Naive B cell (primary cell): Measurements from ENCODE around the gene WDR47. TPM values are rescaled to one million over a fixed set of nuclear protein-coding genes. Genes with fewer than 3 reads are reported as not detected.
"Not testable (repeated sequence)": the region's sequence is repeated elsewhere in the genome, so short reads cannot be mapped to it uniquely, and the experiment has no call there.

Experiments
- ATAC-seq, 2 donors: fragments of 150-1000 bp; cut with Tn5 transposase; 2 replicates each; pipeline ENCODE4 v1.10.0; 2021; ENCODE audit warnings: low read depth in 2 of 2, mild to moderate bottlenecking in 2 of 2, moderate library complexity in 2 of 2
- DNase-seq: peaks from one replicate; pipeline ENCODE4 v3.0.0; 2022
- H3K27ac Mint-ChIP-seq, 6 donors: one replicate each; pipeline ENCODE4 v1.8.0; 2020 to 2022; ENCODE audit warnings: mild to moderate bottlenecking in 6 of 6, mixed read lengths in 6 of 6, moderate library complexity in 5 of 6, inconsistent platforms in 2 of 6
- H3K27me3 Mint-ChIP-seq, 3 donors: one replicate each; pipeline ENCODE4 v1.8.0; 2021 to 2022; ENCODE audit warnings: mixed read lengths in 3 of 3, mild to moderate bottlenecking in 1 of 3
- H3K36me3 Mint-ChIP-seq, 2 donors: one replicate each; pipeline ENCODE4 v1.8.0; 2020 to 2022; ENCODE audit warnings: mixed read lengths in 2 of 2, inconsistent platforms in 1 of 2, mild to moderate bottlenecking in 1 of 2
- H3K4me1 Mint-ChIP-seq, 3 donors: one replicate each; pipeline ENCODE4 v1.8.0; 2020 to 2022; ENCODE audit warnings: mixed read lengths in 3 of 3, inconsistent platforms in 1 of 3, mild to moderate bottlenecking in 1 of 3, moderate library complexity in 1 of 3
- H3K4me3 Mint-ChIP-seq, 8 donors: one replicate each; pipeline ENCODE4 v1.8.0; 2020 to 2022; ENCODE audit warnings: mild to moderate bottlenecking in 8 of 8, mixed read lengths in 8 of 8, moderate library complexity in 8 of 8, inconsistent platforms in 2 of 8
- H3K9me3 Mint-ChIP-seq, 7 donors: one replicate each; pipeline ENCODE4 v1.8.0; 2020 to 2022; ENCODE audit warnings: mixed read lengths in 7 of 7, mild to moderate bottlenecking in 5 of 7, inconsistent platforms in 2 of 7, moderate library complexity in 1 of 7
- polyA plus RNA-seq, 6 donors: library from polyadenylated mRNA; unstranded; fragments of 300-500 nt; fragmentation: Illumina TruSeq; gene quantifications; one replicate each; pipeline ENCODE4 v1.2.3, GENCODE V29; 2021; ENCODE audit warnings: low read depth in 6 of 6

The WDR47 gene
- polyA plus RNA-seq, 6 donors from 2014 or later: 3.4 to 8.7 (median 6.5) TPM

GRCh38 chr1:109075531-109076490 lies 33.9 kb upstream of the WDR47 start, which contains the start of gene TAF13:
Gene TAF13 (minus strand): TSS chr1:109076003. CDS start chr1:109075947, 56 bp downstream.
- DNase-seq (peak; percentile 92), ATAC-seq (peak; percentile 98)
- H3K27ac Mint-ChIP-seq: peak within 1 kb of the TSS; percentile 97 to 99 (median 99)
- no peaks in the 10 kb centered on the region for H3K9me3 Mint-ChIP-seq
- peaks cover 0 to 7% of the 10 kb centered on the region in 2 donors for H3K36me3 Mint-ChIP-seq
- H3K4me3 Mint-ChIP-seq: peak within 1 kb of the TSS; percentile 95 to 99 (median 98)
- H3K27me3 Mint-ChIP-seq: peaks cover 0 to 6% (median 4%) of the 10 kb centered on the region in 3 donors
- H3K4me1 Mint-ChIP-seq: peaks cover 11 to 21% (median 14%) of the 10 kb centered on the region in 3 donors

GRCh38 chr1:109069294-109069693 lies 27.4 kb upstream of the WDR47 start:
- no peak for ATAC-seq
- Mint-ChIP-seq H3K4me1 (peaks cover 3 to 5% (median 3%) of the 10 kb centered on the region in 3 donors), H3K27me3 (no peaks in the 10 kb centered on the region), H3K36me3 (peaks cover 0 to 8% of the 10 kb centered on the region in 2 donors), H3K4me3 (no peak overlapping the region), H3K9me3 (no peaks in the 10 kb centered on the region), H3K27ac (no peak overlapping the region)
- no peak for DNase-seq

- Mint-ChIP-seq H3K9me3 (no peaks in the 10 kb centered on the region), H3K4me3 (no peak overlapping the region), H3K27ac (no peak overlapping the region), H3K27me3 (no peaks in the 10 kb centered on the region), H3K4me1 (peaks cover 0 to 4% (median 0%) of the 10 kb centered on the region in 3 donors), H3K36me3 (peaks cover 0 to 8% of the 10 kb centered on the region in 2 donors)
- ATAC-seq (no peak), DNase-seq (no peak)
Observed at GRCh38 chr1:109067883-109068282, 26.0 kb upstream of the WDR47 start.

GRCh38 chr1:109065137-109065536 lies 23.2 kb upstream of the WDR47 start:
- no peaks in the 10 kb centered on the region for H3K4me1 Mint-ChIP-seq
- ATAC-seq (no peak), DNase-seq (no peak)
- H3K27me3 Mint-ChIP-seq: no peaks in the 10 kb centered on the region
- H3K36me3 Mint-ChIP-seq: peaks cover 0 to 8% of the 10 kb centered on the region in 2 donors
- H3K9me3 Mint-ChIP-seq: no peaks in the 10 kb centered on the region
- H3K27ac Mint-ChIP-seq: peak overlapping the region in 1 of 6 donors; percentile 60
- H3K4me3 Mint-ChIP-seq: no peak overlapping the region

GRCh38 chr1:109061183-109061582 lies 19.3 kb upstream of the WDR47 start:
- ATAC-seq: no peak
- H3K27ac Mint-ChIP-seq: no peak overlapping the region

GRCh38 chr1:109060707-109061106 lies 18.8 kb upstream of the WDR47 start:
- DNase-seq (no peak), ATAC-seq (no peak)
- no peak overlapping the region for H3K27ac Mint-ChIP-seq

More at GRCh38 chr1:109061183-109061582, 19.3 kb upstream of the WDR47 start:
- Mint-ChIP-seq H3K4me3 (no peak overlapping the region), H3K9me3 (no peaks in the 10 kb centered on the region), H3K36me3 (peaks cover 0 to 8% of the 10 kb centered on the region in 2 donors), H3K4me1 (no peaks in the 10 kb centered on the region), H3K27me3 (peaks cover 0 to 4% (median 0%) of the 10 kb centered on the region in 3 donors)
- DNase-seq: no peak

GRCh38 chr1:109059026-109059425 lies 17.1 kb upstream of the WDR47 start:
- ATAC-seq (no peak), DNase-seq (no peak)
- Mint-ChIP-seq H3K9me3 (no peaks in the 10 kb centered on the region), H3K4me1 (no peaks in the 10 kb centered on the region), H3K27me3 (peaks cover 0 to 4% (median 0%) of the 10 kb centered on the region in 3 donors), H3K27ac (no peak overlapping the region), H3K36me3 (no peaks in the 10 kb centered on the region), H3K4me3 (no peak overlapping the region)

More at GRCh38 chr1:109060707-109061106, 18.8 kb upstream of the WDR47 start:
- Mint-ChIP-seq H3K9me3 (no peaks in the 10 kb centered on the region), H3K4me1 (no peaks in the 10 kb centered on the region), H3K27me3 (peaks cover 0 to 4% (median 0%) of the 10 kb centered on the region in 3 donors), H3K4me3 (no peak overlapping the region), H3K36me3 (peaks cover 0 to 8% of the 10 kb centered on the region in 2 donors)

GRCh38 chr1:109056064-109056463 lies 14.2 kb upstream of the WDR47 start:
- Mint-ChIP-seq H3K9me3 (no peaks in the 10 kb centered on the region), H3K4me3 (no peak overlapping the region), H3K27me3 (peaks cover 0 to 4% (median 0%) of the 10 kb centered on the region in 3 donors), H3K36me3 (no peaks in the 10 kb centered on the region), H3K4me1 (no peaks in the 10 kb centered on the region), H3K27ac (no peak overlapping the region)
- DNase-seq (no peak), ATAC-seq (no peak)

GRCh38 chr1:109052145-109052544 lies 10.2 kb upstream of the WDR47 start:
- H3K4me3 Mint-ChIP-seq, H3K36me3 Mint-ChIP-seq: not testable (repeated sequence)

GRCh38 chr1:109050228-109050995 lies 8.5 kb upstream of the WDR47 start:
- Mint-ChIP-seq H3K27ac (peak overlapping the region in 1 of 6 donors; percentile 67), H3K4me3 (no peak overlapping the region), H3K9me3 (no peaks in the 10 kb centered on the region), H3K27me3 (peaks cover 5 to 14% (median 6%) of the 10 kb centered on the region in 3 donors), H3K36me3 (no peaks in the 10 kb centered on the region), H3K4me1 (no peaks in the 10 kb centered on the region)
- DNase-seq (no peak), ATAC-seq (no peak)

More at GRCh38 chr1:109052145-109052544, 10.2 kb upstream of the WDR47 start:
- not testable (repeated sequence) for H3K9me3 Mint-ChIP-seq, H3K4me1 Mint-ChIP-seq, H3K27me3 Mint-ChIP-seq, DNase-seq, H3K27ac Mint-ChIP-seq, ATAC-seq

GRCh38 chr1:109048335-109048734 lies 6.4 kb upstream of the WDR47 start:
- peaks cover 0 to 4% (median 0%) of the 10 kb centered on the region in 3 donors for H3K4me1 Mint-ChIP-seq
- H3K9me3 Mint-ChIP-seq: no peaks in the 10 kb centered on the region
- H3K27ac Mint-ChIP-seq: no peak overlapping the region
- no peaks in the 10 kb centered on the region for H3K36me3 Mint-ChIP-seq
- peaks cover 5 to 14% (median 6%) of the 10 kb centered on the region in 3 donors for H3K27me3 Mint-ChIP-seq
- DNase-seq: no peak
- no peak overlapping the region for H3K4me3 Mint-ChIP-seq
- ATAC-seq: no peak

- H3K27ac Mint-ChIP-seq: no peak overlapping the region
- H3K36me3 Mint-ChIP-seq: no peaks in the 10 kb centered on the region
Observed at GRCh38 chr1:109047339-109047738, 5.4 kb upstream of the WDR47 start.

GRCh38 chr1:109046671-109047070 lies 4.8 kb upstream of the WDR47 start:
- peaks cover 0 to 11% (median 3%) of the 10 kb centered on the region in 3 donors for H3K4me1 Mint-ChIP-seq
- H3K27ac Mint-ChIP-seq: no peak overlapping the region
- H3K4me3 Mint-ChIP-seq: peak overlapping the region in 1 of 8 donors; percentile 16
- H3K9me3 Mint-ChIP-seq: no peaks in the 10 kb centered on the region
- ATAC-seq (no peak), DNase-seq (no peak)
- peaks cover 5 to 14% (median 6%) of the 10 kb centered on the region in 3 donors for H3K27me3 Mint-ChIP-seq
- no peaks in the 10 kb centered on the region for H3K36me3 Mint-ChIP-seq

More at GRCh38 chr1:109047339-109047738, 5.4 kb upstream of the WDR47 start:
- peaks cover 5 to 14% (median 6%) of the 10 kb centered on the region in 3 donors for H3K27me3 Mint-ChIP-seq
- DNase-seq (no peak), ATAC-seq (no peak)
- H3K4me1 Mint-ChIP-seq: peaks cover 0 to 7% (median 3%) of the 10 kb centered on the region in 3 donors
- no peaks in the 10 kb centered on the region for H3K9me3 Mint-ChIP-seq
- H3K4me3 Mint-ChIP-seq: peak overlapping the region in 1 of 8 donors; percentile 16
